MG63 (cell line): ENCODE results near the gene CLEC3B. TPM values are rescaled to one million over a fixed set of nuclear protein-coding genes. Genes with fewer than 3 reads are reported as not detected.

Experiments used
- DNase-seq: peaks from one replicate; pipeline ENCODE4 v3.0.0-alpha.2; 2020
- H3K27me3 ChIP-seq: fragments of 250-450 bp; sonication (Bioruptor Pico); 2 replicates; pipeline ENCODE4 v1.5.1; 2020; ENCODE audit warnings: mild to moderate bottlenecking, moderate library complexity
- H3K36me3 ChIP-seq: fragments of 250-450 bp; sonication (Bioruptor Pico); 2 replicates; pipeline ENCODE4 v1.5.1; 2020; ENCODE audit warnings: mild to moderate bottlenecking, moderate library complexity
- H3K4me3 ChIP-seq: fragments of 250-450 bp; sonication (Bioruptor Pico); 2 replicates; pipeline ENCODE4 v1.5.1; 2020; ENCODE audit warnings: mild to moderate bottlenecking, moderate library complexity
- H3K9me3 ChIP-seq: fragments of 250-450 bp; sonication (Bioruptor Pico); 2 replicates; pipeline ENCODE4 v1.5.1; 2020; ENCODE audit warnings: mild to moderate bottlenecking, moderate library complexity
- total RNA-seq: library from RNA; depleted of rRNA; stranded (reverse); fragments of >200 nt; shearing (Covaris generic); gene quantifications from 2 replicates; pipeline ENCODE4 v1.2.3, GENCODE V29; 2014; ENCODE audit warnings: low replicate concordance

Gene CLEC3B
- total RNA-seq, 1 experiment from 2014 or later, result 0.10 TPM

DNA sequence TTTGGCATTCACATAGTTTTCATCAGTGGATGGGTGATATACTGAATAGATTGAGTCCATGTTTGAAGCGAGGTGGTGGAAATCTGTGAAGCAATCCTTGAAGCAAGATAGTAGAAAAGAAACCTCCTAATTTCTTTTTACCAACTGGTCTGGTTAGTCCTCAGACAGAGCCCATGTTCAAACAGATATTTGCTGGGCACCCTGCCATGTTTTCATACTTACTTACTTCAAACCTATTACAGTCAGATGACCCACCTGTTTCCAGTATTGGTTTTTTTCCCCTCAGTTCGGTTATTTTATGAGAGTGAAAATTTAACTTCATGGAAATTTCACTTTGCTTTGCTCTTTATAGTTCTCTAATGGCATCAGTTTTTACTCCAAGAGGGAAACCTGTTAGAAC, 26.3 kb upstream of the CLEC3B start:
- Histone ChIP-seq H3K36me3 (peaks cover 19% of the 10 kb centered on the region), H3K9me3 (no peaks in the 10 kb centered on the region), H3K27me3 (no peaks in the 10 kb centered on the region), H3K4me3 (no peak overlapping the region)
- no peak for DNase-seq

DNA sequence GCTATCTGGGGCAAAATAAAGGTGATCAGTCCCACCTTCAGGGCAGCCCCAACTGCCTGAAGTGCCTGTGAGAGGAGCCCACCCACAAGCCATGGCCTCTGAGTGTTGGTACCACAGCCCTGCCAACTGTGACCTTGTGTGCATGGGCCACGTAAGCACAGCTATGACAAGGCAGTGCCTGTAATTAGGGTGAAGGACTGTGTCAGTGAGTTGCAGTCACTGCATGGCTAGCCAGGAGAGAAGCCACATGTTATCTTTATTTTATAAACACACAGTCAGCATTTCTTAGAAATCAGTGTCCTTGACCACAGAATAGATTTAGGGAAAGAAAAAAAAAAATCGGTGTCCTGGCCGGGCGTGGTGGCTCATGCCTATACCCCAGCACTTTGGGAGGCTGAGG, 25.3 kb upstream of the CLEC3B start:
- peaks cover 19% of the 10 kb centered on the region for H3K36me3 ChIP-seq
- no peaks in the 10 kb centered on the region for H3K9me3 ChIP-seq
- no peak for DNase-seq
- no peak overlapping the region for H3K4me3 ChIP-seq
- no peaks in the 10 kb centered on the region for H3K27me3 ChIP-seq

DNA sequence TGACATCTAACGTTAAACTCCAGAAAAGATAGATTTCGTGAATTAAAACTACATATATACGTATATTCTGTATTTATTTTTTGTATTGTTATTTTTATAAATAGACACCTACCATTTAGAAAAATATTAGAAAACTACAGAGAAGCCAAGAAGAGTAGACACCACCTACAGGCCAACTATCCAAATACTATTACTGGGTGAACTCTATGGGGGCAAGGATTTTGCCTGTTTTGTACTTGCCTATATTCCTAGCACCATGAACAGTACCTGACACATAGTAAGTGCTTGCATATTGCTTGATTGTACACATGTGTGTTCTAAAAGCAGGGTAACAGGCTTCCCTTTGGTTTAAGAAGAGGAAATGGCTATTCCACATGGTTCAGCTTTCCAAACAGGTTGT, 24.4 kb upstream of the CLEC3B start:
- no peak overlapping the region for H3K4me3 ChIP-seq
- H3K9me3 ChIP-seq, result no peaks in the 10 kb centered on the region
- H3K27me3 ChIP-seq, result no peaks in the 10 kb centered on the region
- no peak for DNase-seq
- peaks cover 15% of the 10 kb centered on the region for H3K36me3 ChIP-seq

GRCh38 chr3:45002139-45002660, 23.9 kb upstream of the CLEC3B start:
- H3K9me3 ChIP-seq, result no peaks in the 10 kb centered on the region
- DNase-seq, result no peak
- H3K27me3 ChIP-seq, result no peaks in the 10 kb centered on the region
- H3K36me3 ChIP-seq, result peaks cover 15% of the 10 kb centered on the region
- H3K4me3 ChIP-seq, result no peak overlapping the region

GRCh38 chr3:45002720-45003119, 23.4 kb upstream of the CLEC3B start:
- Histone ChIP-seq H3K4me3 (no peak overlapping the region), H3K27me3 (no peaks in the 10 kb centered on the region), H3K36me3 (peaks cover 15% of the 10 kb centered on the region), H3K9me3 (no peaks in the 10 kb centered on the region)
- DNase-seq, result no peak

- DNase-seq, result no peak
Measured at GRCh38 chr3:45003406-45003805, 22.7 kb upstream of the CLEC3B start.

DNA sequence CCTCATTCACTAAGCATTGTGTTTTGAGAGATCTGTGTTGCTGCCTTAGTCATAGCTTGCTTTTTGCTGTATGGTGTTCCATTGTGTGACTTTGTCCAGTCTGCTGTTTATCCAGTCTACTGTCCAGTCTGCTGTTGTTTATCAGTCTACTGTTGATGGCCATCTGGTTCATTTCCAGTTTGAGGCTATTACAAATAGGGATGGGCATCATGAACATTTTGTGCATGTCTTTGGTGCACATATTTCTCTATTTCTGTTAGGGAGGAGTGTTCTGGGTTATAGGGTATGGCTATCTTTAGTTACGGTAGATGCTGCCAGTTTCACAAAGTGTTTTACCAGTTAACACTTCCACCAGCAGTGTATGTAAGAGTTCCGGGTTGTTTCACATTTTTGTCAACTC, 22.2 kb upstream of the CLEC3B start:
- Histone ChIP-seq H3K9me3 (no peaks in the 10 kb centered on the region), H3K4me3 (no peak overlapping the region), H3K27me3 (no peaks in the 10 kb centered on the region), H3K36me3 (peaks cover 8% of the 10 kb centered on the region)
- DNase-seq, result no peak

More at GRCh38 chr3:45003406-45003805, 22.7 kb upstream of the CLEC3B start:
- Histone ChIP-seq H3K36me3 (peaks cover 12% of the 10 kb centered on the region), H3K27me3 (no peaks in the 10 kb centered on the region), H3K4me3 (no peak overlapping the region), H3K9me3 (no peaks in the 10 kb centered on the region)

DNA sequence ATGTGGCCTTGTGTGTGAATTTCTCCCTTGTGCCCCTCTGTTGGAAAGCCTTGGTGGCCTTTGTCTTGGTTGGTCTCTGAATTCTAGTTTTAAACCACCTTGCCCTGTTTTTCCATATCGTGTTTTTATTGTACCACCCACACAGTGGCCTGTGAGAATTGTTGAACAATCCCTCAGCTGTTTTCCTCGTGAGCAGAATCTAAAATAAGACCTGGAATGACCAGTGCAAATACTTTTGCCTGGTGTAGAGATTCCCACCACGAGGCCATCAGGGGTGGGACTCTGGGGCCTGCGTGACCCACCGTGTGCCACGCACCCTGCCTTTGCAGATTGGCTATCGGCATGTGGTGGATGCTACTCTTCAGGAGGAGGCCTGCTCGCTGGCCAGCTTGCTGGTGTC, 19.0 kb upstream of the CLEC3B start:
- H3K9me3 ChIP-seq, result no peaks in the 10 kb centered on the region
- H3K27me3 ChIP-seq, result no peaks in the 10 kb centered on the region
- no peak for DNase-seq
- H3K36me3 ChIP-seq, result peaks cover 6% of the 10 kb centered on the region
- no peak overlapping the region for H3K4me3 ChIP-seq

DNA sequence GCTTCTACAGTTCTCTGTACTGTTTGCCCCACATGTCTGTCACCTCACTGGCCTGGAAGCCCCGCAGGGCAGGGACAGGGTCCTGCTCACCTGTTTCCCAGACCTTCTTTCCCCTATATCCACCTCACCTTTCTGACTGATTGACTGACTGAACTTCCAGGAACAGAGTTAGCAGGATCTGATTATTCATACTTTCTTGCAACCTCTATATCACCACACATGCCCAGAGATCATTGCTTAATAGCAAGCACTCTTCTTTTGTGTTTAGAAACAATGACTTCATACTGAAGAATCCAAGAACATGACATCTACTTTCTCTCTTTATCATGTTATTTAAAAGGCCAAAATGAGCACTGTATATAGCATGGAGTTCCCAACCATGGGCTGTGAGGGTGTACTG, 18.0 kb upstream of the CLEC3B start:
- no peaks in the 10 kb centered on the region for H3K27me3 ChIP-seq
- H3K36me3 ChIP-seq, result peaks cover 6% of the 10 kb centered on the region
- DNase-seq, result no peak
- no peak overlapping the region for H3K4me3 ChIP-seq
- no peaks in the 10 kb centered on the region for H3K9me3 ChIP-seq

DNA sequence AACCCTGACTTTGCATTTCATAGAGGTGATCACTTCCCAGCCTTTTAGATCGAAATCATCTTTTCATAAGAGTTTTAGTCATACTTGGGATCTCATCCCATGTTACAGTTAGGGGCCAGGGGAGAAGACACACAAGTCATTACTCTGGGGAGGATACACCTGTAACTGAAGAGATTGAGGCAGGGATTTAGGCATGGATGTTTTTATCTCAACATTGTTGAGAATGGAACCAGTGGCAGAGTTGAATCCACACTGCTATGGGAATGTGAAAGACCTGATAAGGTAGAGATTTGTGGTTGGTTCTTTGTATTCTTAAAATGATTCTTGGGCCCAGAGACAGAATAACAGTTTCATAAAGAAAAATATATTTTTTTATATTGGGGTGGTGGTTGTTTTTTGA, 16.2 kb upstream of the CLEC3B start:
- no peaks in the 10 kb centered on the region for H3K27me3 ChIP-seq
- no peaks in the 10 kb centered on the region for H3K9me3 ChIP-seq
- no peak for DNase-seq

DNA sequence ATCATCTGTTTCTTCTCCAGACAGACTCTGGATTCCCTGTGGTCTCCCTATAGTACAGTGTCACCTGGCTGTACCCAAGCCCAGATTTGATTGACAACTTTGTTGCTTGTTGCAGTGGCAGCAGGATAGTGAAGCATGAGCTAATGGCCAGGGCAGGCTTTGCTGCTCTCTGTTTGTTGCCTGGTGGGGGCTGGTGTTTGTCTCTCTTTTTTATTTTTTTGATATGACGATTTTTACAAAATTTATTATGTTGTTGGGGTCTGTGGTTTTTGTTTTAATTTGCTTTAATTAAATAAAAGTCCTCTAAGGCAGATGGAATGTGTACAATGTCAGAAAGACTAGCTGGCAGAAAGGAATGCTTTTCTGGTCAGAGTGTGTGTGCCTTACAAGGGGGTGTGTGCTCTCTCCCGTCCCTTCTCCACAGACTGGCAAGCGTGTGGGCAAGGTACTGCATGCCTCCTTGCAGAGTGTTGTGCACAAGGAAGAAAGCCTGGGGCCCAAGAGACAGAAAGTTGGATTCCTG, 15.2 kb upstream of the CLEC3B start:
- peaks cover 4% of the 10 kb centered on the region; the same call in 1 of the 2 replicates for H3K36me3 ChIP-seq
- DNase-seq, result no peak
- no peaks in the 10 kb centered on the region for H3K9me3 ChIP-seq
- no peaks in the 10 kb centered on the region for H3K27me3 ChIP-seq
- no peak overlapping the region for H3K4me3 ChIP-seq

More for the DNA sequence above, 16.2 kb upstream of the CLEC3B start:
- Histone ChIP-seq H3K36me3 (peaks cover 4% of the 10 kb centered on the region; the same call in 1 of the 2 replicates), H3K4me3 (no peak overlapping the region)

GRCh38 chr3:45011756-45012508, 14.2 kb upstream of the CLEC3B start:
- Histone ChIP-seq H3K4me3 (no peak overlapping the region), H3K36me3 (peaks cover 4% of the 10 kb centered on the region; the same call in 1 of the 2 replicates), H3K9me3 (no peaks in the 10 kb centered on the region), H3K27me3 (no peaks in the 10 kb centered on the region)
- DNase-seq, result peak; percentile 54

GRCh38 chr3:45012577-45012976, 13.5 kb upstream of the CLEC3B start:
- Histone ChIP-seq H3K36me3 (peaks cover 4% of the 10 kb centered on the region; the same call in 1 of the 2 replicates), H3K4me3 (no peak overlapping the region), H3K27me3 (no peaks in the 10 kb centered on the region), H3K9me3 (no peaks in the 10 kb centered on the region)
- DNase-seq, result no peak

GRCh38 chr3:45016916-45017315, 9.2 kb upstream of the CLEC3B start:
- no peak for DNase-seq
- peaks cover 4% of the 10 kb centered on the region; the same call in 1 of the 2 replicates for H3K36me3 ChIP-seq
- no peaks in the 10 kb centered on the region for H3K27me3 ChIP-seq
- H3K4me3 ChIP-seq, result no peak overlapping the region
- H3K9me3 ChIP-seq, result no peaks in the 10 kb centered on the region

- Histone ChIP-seq H3K27me3 (no peaks in the 10 kb centered on the region), H3K4me3 (no peak overlapping the region), H3K9me3 (no peaks in the 10 kb centered on the region), H3K36me3 (peaks cover 4% of the 10 kb centered on the region; the same call in 1 of the 2 replicates)
- no peak for DNase-seq
Measured at GRCh38 chr3:45017821-45018220, 8.3 kb upstream of the CLEC3B start.

- Histone ChIP-seq H3K9me3 (no peaks in the 10 kb centered on the region), H3K27me3 (no peaks in the 10 kb centered on the region), H3K36me3 (no peaks in the 10 kb centered on the region), H3K4me3 (no peak overlapping the region)
- no peak for DNase-seq
Measured at GRCh38 chr3:45020534-45020933, 5.6 kb upstream of the CLEC3B start.

- no peak for DNase-seq
- Histone ChIP-seq H3K9me3 (no peaks in the 10 kb centered on the region), H3K27me3 (no peaks in the 10 kb centered on the region), H3K36me3 (no peaks in the 10 kb centered on the region), H3K4me3 (no peak overlapping the region)
Measured at GRCh38 chr3:45021524-45022297, 4.4 kb upstream of the CLEC3B start.
